ENCODE data around the gene PRKAG2. TPM values are rescaled to one million over a fixed set of nuclear protein-coding genes. Genes with fewer than 3 reads are reported as not detected.
A peak's percentile ranks its signal among the peaks of the same experiment; 100 is the strongest.

Gene PRKAG2
- total and polyA plus RNA-seq, 4 donors: 3.6 to 25.1 (median 16.8) TPM

DNA sequence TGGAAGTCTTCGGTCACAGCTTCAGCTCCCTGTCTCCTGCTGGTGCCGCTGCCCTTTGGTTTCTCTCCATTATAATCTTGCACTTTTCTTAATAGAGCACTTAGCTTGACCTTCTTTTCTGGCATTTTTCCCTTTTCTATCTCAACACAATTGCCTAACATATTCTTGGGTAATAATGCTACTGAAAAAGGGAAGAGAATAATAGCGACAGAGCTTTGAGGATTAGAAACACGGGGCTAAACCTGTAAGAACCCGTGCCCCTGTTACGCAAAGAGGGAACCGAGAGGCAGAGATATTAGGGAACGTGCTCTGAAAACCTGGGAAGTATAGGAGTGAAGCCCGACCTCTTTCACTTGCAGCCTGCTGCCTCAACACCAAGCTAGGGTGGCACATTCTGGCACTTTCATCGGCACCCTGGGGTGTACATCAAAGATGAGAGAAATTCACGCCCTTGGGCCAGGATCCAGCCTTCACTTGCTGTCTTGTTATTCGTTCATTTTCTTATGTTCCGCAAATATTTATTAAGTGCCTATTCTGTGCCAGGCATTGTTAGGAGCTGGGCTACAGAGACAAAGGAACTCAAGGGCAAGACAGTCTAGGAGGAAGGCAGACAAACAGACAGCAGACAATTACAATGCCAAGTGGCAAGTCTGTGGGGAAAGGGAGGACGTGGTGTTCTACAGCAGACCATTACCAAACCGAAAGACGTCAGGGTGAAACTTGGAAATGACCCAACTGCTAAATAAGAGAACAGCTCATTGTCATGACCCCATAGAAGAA is 46.4 kb upstream of the PRKAG2 start:
- no peak overlapping the region for H3K9ac ChIP-seq (ENCODE audit: low read depth in 1 of 2, low read length in 2 of 2)
- peak overlapping the region; percentile 66 to 76 for H3K27ac ChIP-seq (ENCODE audit: low read depth in 1 of 2, low read length in 2 of 2)
- H3K27me3 ChIP-seq (ENCODE audit: control insufficient read depth in 4 of 4, insufficient read depth in 4 of 4, low read length in 3 of 4): no peaks in the 10 kb centered on the region
- no peaks in the 10 kb centered on the region for H3K36me3 ChIP-seq (ENCODE audit: control insufficient read depth in 4 of 4, insufficient read depth in 3 of 4, low read depth in 1 of 4, low read length in 3 of 4)
- no peak overlapping the region for H3K4me3 ChIP-seq (ENCODE audit: low read depth in 1 of 3, low read length in 3 of 3)
- H3K9me3 ChIP-seq (ENCODE audit: control insufficient read depth in 4 of 4, low read length in 3 of 4): no peaks in the 10 kb centered on the region
- peaks cover 19 to 44% (median 37%) of the 10 kb centered on the region in 4 donors for H3K4me1 ChIP-seq (ENCODE audit: control insufficient read depth in 4 of 4, insufficient read depth in 4 of 4, low read length in 3 of 4)
- DNase-seq (ENCODE audit: low spot score): no peak
- 55% methylated on average over 16 of the region's 16 CpGs for WGBS
- TF ChIP-seq, protein P1, sequence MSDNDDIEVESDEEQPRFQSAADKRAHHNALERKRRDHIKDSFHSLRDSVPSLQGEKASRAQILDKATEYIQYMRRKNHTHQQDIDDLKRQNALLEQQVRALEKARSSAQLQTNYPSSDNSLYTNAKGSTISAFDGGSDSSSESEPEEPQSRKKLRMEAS (IDR thresholded peaks at IDR 0.05): peak; percentile 45
- TF ChIP-seq NR2F2 (IDR thresholded peaks at IDR 0.05) (no peak), FOXA2 (IDR thresholded peaks at IDR 0.05) (no peak), HNF4G (IDR thresholded peaks at IDR 0.05) (no peak), EGR1 (IDR thresholded peaks at IDR 0.05; ENCODE audit: low read depth in 2 of 2) (no peak), SP1 (IDR thresholded peaks at IDR 0.05) (peak; percentile 15), GABPA (IDR thresholded peaks at IDR 0.05 in 1 of 2, conservative IDR thresholded peaks at IDR 0.05 in 1 of 2) (no peak), JUND (IDR thresholded peaks at IDR 0.05) (peak in 1 of 2 donors; percentile 31), TAF1 (conservative IDR thresholded peaks at IDR 0.05) (no peak), RAD21 (IDR thresholded peaks at IDR 0.05) (no peak), YY1 (IDR thresholded peaks at IDR 0.05) (no peak), FOXA1 (IDR thresholded peaks at IDR 0.05) (no peak), HNF4A (conservative IDR thresholded peaks at IDR 0.05) (peak; percentile 16 to 43), RXRA (IDR thresholded peaks at IDR 0.05) (peak in 1 of 2 donors; percentile 62)
- TF ChIP-seq, protein P2, sequence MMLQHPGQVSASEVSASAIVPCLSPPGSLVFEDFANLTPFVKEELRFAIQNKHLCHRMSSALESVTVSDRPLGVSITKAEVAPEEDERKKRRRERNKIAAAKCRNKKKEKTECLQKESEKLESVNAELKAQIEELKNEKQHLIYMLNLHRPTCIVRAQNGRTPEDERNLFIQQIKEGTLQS (IDR thresholded peaks at IDR 0.05): no peak
- TF ChIP-seq, protein P3, sequence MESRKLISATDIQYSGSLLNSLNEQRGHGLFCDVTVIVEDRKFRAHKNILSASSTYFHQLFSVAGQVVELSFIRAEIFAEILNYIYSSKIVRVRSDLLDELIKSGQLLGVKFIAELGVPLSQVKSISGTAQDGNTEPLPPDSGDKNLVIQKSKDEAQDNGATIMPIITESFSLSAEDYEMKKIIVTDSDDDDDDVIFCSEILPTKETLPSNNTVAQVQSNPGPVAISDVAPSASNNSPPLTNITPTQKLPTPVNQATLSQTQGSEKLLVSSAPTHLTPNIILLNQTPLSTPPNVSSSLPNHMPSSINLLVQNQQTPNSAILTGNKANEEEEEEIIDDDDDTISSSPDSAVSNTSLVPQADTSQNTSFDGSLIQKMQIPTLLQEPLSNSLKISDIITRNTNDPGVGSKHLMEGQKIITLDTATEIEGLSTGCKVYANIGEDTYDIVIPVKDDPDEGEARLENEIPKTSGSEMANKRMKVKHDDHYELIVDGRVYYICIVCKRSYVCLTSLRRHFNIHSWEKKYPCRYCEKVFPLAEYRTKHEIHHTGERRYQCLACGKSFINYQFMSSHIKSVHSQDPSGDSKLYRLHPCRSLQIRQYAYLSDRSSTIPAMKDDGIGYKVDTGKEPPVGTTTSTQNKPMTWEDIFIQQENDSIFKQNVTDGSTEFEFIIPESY (IDR thresholded peaks at IDR 0.05): no peak
- TF ChIP-seq, protein P4, sequence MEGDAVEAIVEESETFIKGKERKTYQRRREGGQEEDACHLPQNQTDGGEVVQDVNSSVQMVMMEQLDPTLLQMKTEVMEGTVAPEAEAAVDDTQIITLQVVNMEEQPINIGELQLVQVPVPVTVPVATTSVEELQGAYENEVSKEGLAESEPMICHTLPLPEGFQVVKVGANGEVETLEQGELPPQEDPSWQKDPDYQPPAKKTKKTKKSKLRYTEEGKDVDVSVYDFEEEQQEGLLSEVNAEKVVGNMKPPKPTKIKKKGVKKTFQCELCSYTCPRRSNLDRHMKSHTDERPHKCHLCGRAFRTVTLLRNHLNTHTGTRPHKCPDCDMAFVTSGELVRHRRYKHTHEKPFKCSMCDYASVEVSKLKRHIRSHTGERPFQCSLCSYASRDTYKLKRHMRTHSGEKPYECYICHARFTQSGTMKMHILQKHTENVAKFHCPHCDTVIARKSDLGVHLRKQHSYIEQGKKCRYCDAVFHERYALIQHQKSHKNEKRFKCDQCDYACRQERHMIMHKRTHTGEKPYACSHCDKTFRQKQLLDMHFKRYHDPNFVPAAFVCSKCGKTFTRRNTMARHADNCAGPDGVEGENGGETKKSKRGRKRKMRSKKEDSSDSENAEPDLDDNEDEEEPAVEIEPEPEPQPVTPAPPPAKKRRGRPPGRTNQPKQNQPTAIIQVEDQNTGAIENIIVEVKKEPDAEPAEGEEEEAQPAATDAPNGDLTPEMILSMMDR (IDR thresholded peaks at IDR 0.05; ENCODE audit: low read depth, low read length, missing input control): no peak
- TF ChIP-seq, protein P5, sequence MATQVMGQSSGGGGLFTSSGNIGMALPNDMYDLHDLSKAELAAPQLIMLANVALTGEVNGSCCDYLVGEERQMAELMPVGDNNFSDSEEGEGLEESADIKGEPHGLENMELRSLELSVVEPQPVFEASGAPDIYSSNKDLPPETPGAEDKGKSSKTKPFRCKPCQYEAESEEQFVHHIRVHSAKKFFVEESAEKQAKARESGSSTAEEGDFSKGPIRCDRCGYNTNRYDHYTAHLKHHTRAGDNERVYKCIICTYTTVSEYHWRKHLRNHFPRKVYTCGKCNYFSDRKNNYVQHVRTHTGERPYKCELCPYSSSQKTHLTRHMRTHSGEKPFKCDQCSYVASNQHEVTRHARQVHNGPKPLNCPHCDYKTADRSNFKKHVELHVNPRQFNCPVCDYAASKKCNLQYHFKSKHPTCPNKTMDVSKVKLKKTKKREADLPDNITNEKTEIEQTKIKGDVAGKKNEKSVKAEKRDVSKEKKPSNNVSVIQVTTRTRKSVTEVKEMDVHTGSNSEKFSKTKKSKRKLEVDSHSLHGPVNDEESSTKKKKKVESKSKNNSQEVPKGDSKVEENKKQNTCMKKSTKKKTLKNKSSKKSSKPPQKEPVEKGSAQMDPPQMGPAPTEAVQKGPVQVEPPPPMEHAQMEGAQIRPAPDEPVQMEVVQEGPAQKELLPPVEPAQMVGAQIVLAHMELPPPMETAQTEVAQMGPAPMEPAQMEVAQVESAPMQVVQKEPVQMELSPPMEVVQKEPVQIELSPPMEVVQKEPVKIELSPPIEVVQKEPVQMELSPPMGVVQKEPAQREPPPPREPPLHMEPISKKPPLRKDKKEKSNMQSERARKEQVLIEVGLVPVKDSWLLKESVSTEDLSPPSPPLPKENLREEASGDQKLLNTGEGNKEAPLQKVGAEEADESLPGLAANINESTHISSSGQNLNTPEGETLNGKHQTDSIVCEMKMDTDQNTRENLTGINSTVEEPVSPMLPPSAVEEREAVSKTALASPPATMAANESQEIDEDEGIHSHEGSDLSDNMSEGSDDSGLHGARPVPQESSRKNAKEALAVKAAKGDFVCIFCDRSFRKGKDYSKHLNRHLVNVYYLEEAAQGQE (IDR thresholded peaks at IDR 0.05): no peak
